Keratinocyte (primary cell): ENCODE results near the gene GRIN3A. TPM values are rescaled to one million over a fixed set of nuclear protein-coding genes. Genes with fewer than 3 reads are reported as not detected.

Experiments
- DNase-seq: peaks from one replicate; pipeline ENCODE4 v3.0.0-alpha.2; 2011; ENCODE audit warnings: low read depth, missing footprints, low spot score
- FAIRE-seq: peaks from 2 replicates; lab custom pipeline; 2011; peaks lifted over from hg19 to GRCh38; lab: Jason Lieb, UNC
- H2AFZ ChIP-seq: 2 replicates; pipeline ENCODE4 v1.6.0; 2012; ENCODE audit warnings: low read length, control low read depth, inconsistent platforms; ENCODE audit not compliant: control insufficient read depth
- H3K27ac ChIP-seq: 2 replicates; pipeline ENCODE4 v1.5.1; 2011; ENCODE audit warnings: low read length; ENCODE audit not compliant: control insufficient read depth, insufficient read depth
- H3K27me3 ChIP-seq: 3 replicates; pipeline ENCODE4 v1.6.0; 2011; ENCODE audit warnings: low read length; ENCODE audit not compliant: control insufficient read depth, insufficient read depth; ENCODE audit errors: extremely low read depth
- H3K36me3 ChIP-seq, 2 experiments: 2 replicates in 1 of 2; 3 replicates in 1 of 2; pipeline ENCODE4 v1.5.1; 2011; ENCODE audit warnings: low read length in 2 of 2, mild to moderate bottlenecking in 1 of 2; ENCODE audit not compliant: control insufficient read depth in 2 of 2, insufficient read depth in 2 of 2; ENCODE audit errors: extremely low read depth in 1 of 2
- H3K4me1 ChIP-seq: 3 replicates; pipeline ENCODE4 v1.5.1; 2011; ENCODE audit warnings: low read length; ENCODE audit not compliant: control insufficient read depth, insufficient read depth; ENCODE audit errors: extremely low read depth
- H3K4me2 ChIP-seq: 3 replicates; pipeline ENCODE4 v1.6.0; 2011; ENCODE audit warnings: low read depth, low read length; ENCODE audit not compliant: control insufficient read depth, insufficient read depth; ENCODE audit errors: extremely low read depth
- H3K4me3 ChIP-seq, 3 experiments: fragments of 200-600 bp in 1 of 3; sonication (generic) in 1 of 3; 2 replicates in 2 of 3; 3 replicates in 1 of 3; pipeline ENCODE4 v1.5.1; 2011 to 2016; ENCODE audit warnings: low read length in 3 of 3, mild to moderate bottlenecking in 3 of 3, control low read depth in 2 of 3, inconsistent platforms in 1 of 3, low read depth in 1 of 3, mixed read lengths in 1 of 3, mixed run types in 1 of 3, moderate library complexity in 1 of 3; ENCODE audit not compliant: control insufficient read depth in 2 of 3, insufficient read depth in 2 of 3; ENCODE audit errors: extremely low read depth in 1 of 3
- H3K79me2 ChIP-seq: 2 replicates; pipeline ENCODE4 v1.6.0; 2012; ENCODE audit warnings: low read length; ENCODE audit not compliant: control insufficient read depth, insufficient read depth
- H3K9ac ChIP-seq: 3 replicates; pipeline ENCODE4 v1.6.0; 2011; ENCODE audit warnings: low read length; ENCODE audit not compliant: control insufficient read depth, insufficient read depth; ENCODE audit errors: extremely low read depth
- H3K9me1 ChIP-seq: 3 replicates; pipeline ENCODE4 v1.6.0; 2011; ENCODE audit warnings: low read length; ENCODE audit not compliant: control insufficient read depth, insufficient read depth; ENCODE audit errors: extremely low read depth
- H3K9me3 ChIP-seq: 2 replicates; pipeline ENCODE4 v1.5.1; 2012; ENCODE audit warnings: low read depth, low read length; ENCODE audit not compliant: control insufficient read depth
- H4K20me1 ChIP-seq: 3 replicates; pipeline ENCODE4 v1.6.0; 2011; ENCODE audit warnings: low read length; ENCODE audit not compliant: control insufficient read depth, insufficient read depth; ENCODE audit errors: extremely low read depth
- EZH2 ChIP-seq: IDR thresholded peaks from one replicate; pipeline ENCODE4 v1.6.1; 2012; ENCODE audit warnings: inconsistent platforms, mild to moderate bottlenecking, low read length, moderate library complexity
- dilution Hi-C: fragments of 300-500 bp; cut with MboI; formaldehyde crosslinking; loops from one replicate; pipeline ENCODE4 v1.7.0; 2020; ENCODE audit warnings: low sequenced_read_pairs; ENCODE audit not compliant: extremely low pct_ligation_motif_present
- polyA plus RNA-seq, 5 experiments: library from polyadenylated mRNA; depleted of rRNA in 3 of 5; stranded (reverse) in 3 of 5; stranded (forward) in 1 of 5; unstranded in 1 of 5; fragments of >200 nt; gene quantifications; 1 replicate in 1 of 5; 2 replicates in 3 of 5; 3 replicates in 1 of 5; pipeline versions ENCODE4 v1.2.1 to v1.2.3, GENCODE V29; 2011 to 2012; ENCODE audit warnings: missing spikeins in 2 of 5, low read depth in 1 of 5, low replicate concordance in 1 of 5
- TF ChIP-seq, protein P1 (sequence below), 3 experiments: IDR thresholded peaks in 1 of 3; conservative IDR thresholded peaks in 1 of 3; optimal IDR thresholded peaks in 1 of 3; 2 replicates in 2 of 3; 3 replicates in 1 of 3; pipeline versions ENCODE3 to v1.5.1; 2011; ENCODE audit warnings: low read length in 3 of 3, mild to moderate bottlenecking in 3 of 3, moderate library complexity in 2 of 3, control low read depth in 1 of 3, inconsistent platforms in 1 of 3; ENCODE audit not compliant: insufficient read depth in 2 of 3; ENCODE audit errors: extremely low read depth in 1 of 3

Gene GRIN3A
- polyA plus RNA-seq, 1 donor (not counting 4 experiments of a cell fraction or from before 2014, with no cell fraction given): not detected

DNA sequence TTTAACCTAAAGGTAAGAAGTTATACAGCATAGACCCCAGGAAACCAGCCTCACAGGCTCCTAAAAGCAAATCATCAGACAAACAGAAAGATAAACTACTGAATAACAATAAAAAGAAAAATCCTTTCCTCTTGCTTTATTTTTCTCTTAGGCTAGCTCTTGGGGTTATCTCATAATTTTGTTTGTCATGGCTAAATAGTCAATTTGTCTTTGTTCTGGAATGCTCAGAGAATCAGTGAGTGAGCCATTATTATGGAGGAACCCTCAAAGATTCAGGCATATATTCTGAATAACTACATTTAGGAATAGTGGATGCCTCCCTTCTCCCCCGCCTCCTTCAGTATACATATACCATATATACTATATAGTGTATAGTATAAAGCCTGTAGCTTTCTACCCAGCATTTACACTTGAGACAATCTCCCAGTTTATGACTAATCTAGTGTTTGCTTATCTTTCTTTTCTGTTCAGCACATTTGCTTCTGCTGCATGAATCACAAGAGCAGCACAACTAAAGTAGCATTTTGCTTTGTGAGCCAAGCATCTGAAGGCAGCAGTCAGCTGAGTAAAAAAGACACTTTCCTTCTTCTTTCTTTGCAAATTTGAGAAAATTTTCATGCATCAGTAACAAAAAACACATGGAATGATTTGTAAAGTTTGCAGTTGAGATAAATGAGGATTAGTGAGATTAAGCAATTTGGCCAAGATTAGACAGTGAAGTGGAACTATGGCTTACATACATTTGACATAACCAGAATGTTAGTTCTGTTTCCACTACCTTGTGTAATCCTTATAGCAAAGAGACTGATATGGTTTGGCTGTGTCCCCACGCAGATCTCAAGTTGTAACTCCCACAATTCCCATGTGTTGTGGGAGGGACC, 98.4 kb downstream of the GRIN3A start:
- H3K9ac ChIP-seq: no peak overlapping the region
- H3K4me1 ChIP-seq: no peaks in the 10 kb centered on the region
- no peaks in the 10 kb centered on the region for H4K20me1 ChIP-seq
- H2AFZ ChIP-seq: no peak overlapping the region
- H3K27ac ChIP-seq: no peak overlapping the region
- no peaks in the 10 kb centered on the region for H3K9me3 ChIP-seq
- TF ChIP-seq, protein P1, sequence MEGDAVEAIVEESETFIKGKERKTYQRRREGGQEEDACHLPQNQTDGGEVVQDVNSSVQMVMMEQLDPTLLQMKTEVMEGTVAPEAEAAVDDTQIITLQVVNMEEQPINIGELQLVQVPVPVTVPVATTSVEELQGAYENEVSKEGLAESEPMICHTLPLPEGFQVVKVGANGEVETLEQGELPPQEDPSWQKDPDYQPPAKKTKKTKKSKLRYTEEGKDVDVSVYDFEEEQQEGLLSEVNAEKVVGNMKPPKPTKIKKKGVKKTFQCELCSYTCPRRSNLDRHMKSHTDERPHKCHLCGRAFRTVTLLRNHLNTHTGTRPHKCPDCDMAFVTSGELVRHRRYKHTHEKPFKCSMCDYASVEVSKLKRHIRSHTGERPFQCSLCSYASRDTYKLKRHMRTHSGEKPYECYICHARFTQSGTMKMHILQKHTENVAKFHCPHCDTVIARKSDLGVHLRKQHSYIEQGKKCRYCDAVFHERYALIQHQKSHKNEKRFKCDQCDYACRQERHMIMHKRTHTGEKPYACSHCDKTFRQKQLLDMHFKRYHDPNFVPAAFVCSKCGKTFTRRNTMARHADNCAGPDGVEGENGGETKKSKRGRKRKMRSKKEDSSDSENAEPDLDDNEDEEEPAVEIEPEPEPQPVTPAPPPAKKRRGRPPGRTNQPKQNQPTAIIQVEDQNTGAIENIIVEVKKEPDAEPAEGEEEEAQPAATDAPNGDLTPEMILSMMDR (optimal IDR thresholded peaks at IDR 0.05 in 1 of 3, IDR thresholded peaks at IDR 0.05 in 1 of 3, conservative IDR thresholded peaks at IDR 0.05 in 1 of 3; ENCODE audit: extremely low read depth in 1 of 3, insufficient read depth in 2 of 3, low read length in 3 of 3): no peak
- TF ChIP-seq EZH2: no peak
- H3K27me3 ChIP-seq: no peaks in the 10 kb centered on the region
- no peak overlapping the region for H3K4me2 ChIP-seq
- no peak for FAIRE-seq
- no peaks in the 10 kb centered on the region for H3K9me1 ChIP-seq
- no peak for DNase-seq
- no peaks in the 10 kb centered on the region for H3K36me3 ChIP-seq
- no peak overlapping the region for H3K4me3 ChIP-seq
- dilution Hi-C loops: no loop called here
- H3K79me2 ChIP-seq: no peaks in the 10 kb centered on the region

GRCh38 chr9:101639311-101639710, 99.1 kb downstream of the GRIN3A start:
- no peak for FAIRE-seq
- Histone ChIP-seq H3K9me3 (no peaks in the 10 kb centered on the region), H3K27ac (no peak overlapping the region), H3K36me3 (no peaks in the 10 kb centered on the region), H3K4me1 (no peaks in the 10 kb centered on the region), H3K27me3 (no peaks in the 10 kb centered on the region), H3K79me2 (no peaks in the 10 kb centered on the region), H3K4me3 (no peak overlapping the region), H2AFZ (no peak overlapping the region), H3K4me2 (no peak overlapping the region), H3K9me1 (no peaks in the 10 kb centered on the region), H3K9ac (no peak overlapping the region), H4K20me1 (no peaks in the 10 kb centered on the region)
- dilution Hi-C loops: no loop called here
- no peak for DNase-seq
- TF ChIP-seq EZH2: no peak
- TF ChIP-seq, protein P1 (optimal IDR thresholded peaks at IDR 0.05 in 1 of 3, IDR thresholded peaks at IDR 0.05 in 1 of 3, conservative IDR thresholded peaks at IDR 0.05 in 1 of 3; ENCODE audit: extremely low read depth in 1 of 3, insufficient read depth in 2 of 3, low read length in 3 of 3): no peak
